Kidney (tissue), 14 donors: ENCODE results near the gene NCAPD2. TPM values are rescaled to one million over a fixed set of nuclear protein-coding genes. Genes with fewer than 3 reads are reported as not detected.

Experiments used
- DNase-seq, 5 donors: peaks; one replicate each; pipeline ENCODE4 v3.0.0-alpha.2; 2013 to 2020
- FAIRE-seq: peaks from 2 replicates; lab custom pipeline; 2012; peaks lifted over from hg19 to GRCh38; lab: Jason Lieb, UNC
- H3K27ac ChIP-seq, 2 donors: one replicate each; pipeline ENCODE4 v1.7.0; 2013; ENCODE audit warnings: low read depth in 2 of 2, low read length in 2 of 2, inconsistent platforms in 1 of 2
- H3K27me3 ChIP-seq: one replicate; pipeline ENCODE4 v1.7.1; 2013; ENCODE audit warnings: low read length, inconsistent platforms; ENCODE audit not compliant: control insufficient read depth, insufficient read depth
- H3K36me3 ChIP-seq, 3 donors: one replicate each; pipeline versions ENCODE4 v1.7.0 to v1.7.1; 2013; ENCODE audit warnings: low read length in 3 of 3, control low read depth in 1 of 3, inconsistent platforms in 1 of 3; ENCODE audit not compliant: insufficient read depth in 3 of 3, control insufficient read depth in 2 of 3
- H3K4me1 ChIP-seq, 3 donors: one replicate each; pipeline versions ENCODE4 v1.7.0 to v1.7.1; 2013; ENCODE audit warnings: low read length in 3 of 3, inconsistent platforms in 1 of 3, low read depth in 1 of 3; ENCODE audit not compliant: control insufficient read depth in 2 of 3, insufficient read depth in 2 of 3
- H3K4me3 ChIP-seq, 3 donors: one replicate each; pipeline versions ENCODE4 v1.7.0 to v1.8.1; 2013; ENCODE audit warnings: low read length in 3 of 3, control low read depth in 1 of 3, inconsistent platforms in 1 of 3
- H3K9ac ChIP-seq, 3 donors: one replicate each; pipeline versions ENCODE4 v1.7.0 to v1.7.1; 2013; ENCODE audit warnings: low read length in 3 of 3, control low read depth in 1 of 3, inconsistent platforms in 1 of 3
- H3K9me3 ChIP-seq, 3 donors: one replicate each; pipeline versions ENCODE4 v1.7.0 to v1.7.1; 2013; ENCODE audit warnings: low read length in 3 of 3, control low read depth in 1 of 3, inconsistent platforms in 1 of 3; ENCODE audit not compliant: control insufficient read depth in 2 of 3, insufficient read depth in 1 of 3
- intact Hi-C: fragments of 100-400 bp; cut with DNase I; formaldehyde crosslinking; loops from one replicate; pipeline ENCODE4 v1.11.1; 2022
- polyA plus RNA-seq: library from polyadenylated mRNA; stranded (reverse); fragments of 350-450 nt; fragmentation: Illumina TruSeq; extraction: RNeasy Lipid Tissue Mini Kit (QIAGEN cat#74804); gene quantifications from one replicate; pipeline ENCODE4 v1.2.3, GENCODE V29; 2014; ENCODE audit warnings: low read depth, low replicate concordance; ENCODE audit not compliant: insufficient read depth
- total RNA-seq: library from RNA; stranded (reverse); fragmentation: NEBNext Ultra II Directional; extraction: Animal tissue kit (Norgen Biotek cat#: 25700); gene quantifications from one replicate; pipeline ENCODE4 v1.2.1, GENCODE V29; 2021
- TF ChIP-seq, protein P1 (sequence below): IDR thresholded peaks from 3 replicates; pipeline ENCODE4 v1.5.1; 2012; ENCODE audit warnings: mild to moderate bottlenecking, moderate library complexity, borderline replicate concordance; ENCODE audit not compliant: insufficient read depth; ENCODE audit errors: extremely low read depth
- donor health status: control.
- donor health status: control.
- donor health status: control.
- donor health status: control.
- donor health status: control.
- donor health status: DM: yes; HTN: yes; CAD: no.
- donor health status: Normal renal cell carcinoma (clear cell type).

NCAPD2 gene
- total and polyA plus RNA-seq, 2 donors from 2014 or later: 4.5 to 23.4 TPM

DNA sequence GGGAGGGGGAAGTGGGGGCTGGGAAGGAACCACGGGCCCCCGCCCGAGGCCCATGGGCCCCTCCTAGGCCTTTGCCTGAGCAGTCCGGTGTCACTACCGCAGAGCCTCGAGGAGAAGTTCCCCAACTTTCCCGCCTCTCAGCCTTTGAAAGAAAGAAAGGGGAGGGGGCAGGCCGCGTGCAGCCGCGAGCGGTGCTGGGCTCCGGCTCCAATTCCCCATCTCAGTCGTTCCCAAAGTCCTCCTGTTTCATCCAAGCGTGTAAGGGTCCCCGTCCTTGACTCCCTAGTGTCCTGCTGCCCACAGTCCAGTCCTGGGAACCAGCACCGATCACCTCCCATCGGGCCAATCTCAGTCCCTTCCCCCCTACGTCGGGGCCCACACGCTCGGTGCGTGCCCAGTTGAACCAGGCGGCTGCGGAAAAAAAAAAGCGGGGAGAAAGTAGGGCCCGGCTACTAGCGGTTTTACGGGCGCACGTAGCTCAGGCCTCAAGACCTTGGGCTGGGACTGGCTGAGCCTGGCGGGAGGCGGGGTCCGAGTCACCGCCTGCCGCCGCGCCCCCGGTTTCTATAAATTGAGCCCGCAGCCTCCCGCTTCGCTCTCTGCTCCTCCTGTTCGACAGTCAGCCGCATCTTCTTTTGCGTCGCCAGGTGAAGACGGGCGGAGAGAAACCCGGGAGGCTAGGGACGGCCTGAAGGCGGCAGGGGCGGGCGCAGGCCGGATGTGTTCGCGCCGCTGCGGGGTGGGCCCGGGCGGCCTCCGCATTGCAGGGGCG, 40.2 kb downstream of the NCAPD2 start, which contains the start of gene GAPDH:
Gene GAPDH (plus strand): TSS at position 595 of the 772 bp plus-strand sequence. CDS start 316 bp downstream, outside the sequence.
- intact Hi-C loops: no loop called here
- Histone ChIP-seq H3K9me3 (no peaks in the 10 kb centered on the region), H3K9ac (peak within 1 kb of the TSS; percentile 63 to 96 (median 90)), H3K27me3 (no peaks in the 10 kb centered on the region), H3K4me3 (peak within 1 kb of the TSS; percentile 73 to 92 (median 88)), H3K4me1 (peaks cover 0 to 29% (median 17%) of the 10 kb centered on the region in 3 donors), H3K27ac (peak within 1 kb of the TSS; percentile 99), H3K36me3 (peaks cover 2 to 39% (median 23%) of the 10 kb centered on the region in 3 donors)
- DNase-seq (peak; percentile 96 to 99 (median 98)), FAIRE-seq (no peak)
- TF ChIP-seq, protein P1, sequence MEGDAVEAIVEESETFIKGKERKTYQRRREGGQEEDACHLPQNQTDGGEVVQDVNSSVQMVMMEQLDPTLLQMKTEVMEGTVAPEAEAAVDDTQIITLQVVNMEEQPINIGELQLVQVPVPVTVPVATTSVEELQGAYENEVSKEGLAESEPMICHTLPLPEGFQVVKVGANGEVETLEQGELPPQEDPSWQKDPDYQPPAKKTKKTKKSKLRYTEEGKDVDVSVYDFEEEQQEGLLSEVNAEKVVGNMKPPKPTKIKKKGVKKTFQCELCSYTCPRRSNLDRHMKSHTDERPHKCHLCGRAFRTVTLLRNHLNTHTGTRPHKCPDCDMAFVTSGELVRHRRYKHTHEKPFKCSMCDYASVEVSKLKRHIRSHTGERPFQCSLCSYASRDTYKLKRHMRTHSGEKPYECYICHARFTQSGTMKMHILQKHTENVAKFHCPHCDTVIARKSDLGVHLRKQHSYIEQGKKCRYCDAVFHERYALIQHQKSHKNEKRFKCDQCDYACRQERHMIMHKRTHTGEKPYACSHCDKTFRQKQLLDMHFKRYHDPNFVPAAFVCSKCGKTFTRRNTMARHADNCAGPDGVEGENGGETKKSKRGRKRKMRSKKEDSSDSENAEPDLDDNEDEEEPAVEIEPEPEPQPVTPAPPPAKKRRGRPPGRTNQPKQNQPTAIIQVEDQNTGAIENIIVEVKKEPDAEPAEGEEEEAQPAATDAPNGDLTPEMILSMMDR: peak; percentile 10

DNA sequence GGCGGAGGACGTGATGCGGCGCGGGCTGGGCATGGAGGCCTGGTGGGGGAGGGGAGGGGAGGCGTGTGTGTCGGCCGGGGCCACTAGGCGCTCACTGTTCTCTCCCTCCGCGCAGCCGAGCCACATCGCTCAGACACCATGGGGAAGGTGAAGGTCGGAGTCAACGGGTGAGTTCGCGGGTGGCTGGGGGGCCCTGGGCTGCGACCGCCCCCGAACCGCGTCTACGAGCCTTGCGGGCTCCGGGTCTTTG, 40.7 kb downstream of the NCAPD2 start:
- Histone ChIP-seq H3K4me3 (peak overlapping the region; percentile 73 to 92 (median 88)), H3K27me3 (no peaks in the 10 kb centered on the region), H3K27ac (peak overlapping the region; percentile 99), H3K9me3 (no peaks in the 10 kb centered on the region), H3K9ac (peak overlapping the region; percentile 63 to 96 (median 90)), H3K36me3 (peaks cover 2 to 39% (median 22%) of the 10 kb centered on the region in 3 donors), H3K4me1 (peaks cover 0 to 29% (median 17%) of the 10 kb centered on the region in 3 donors)
- TF ChIP-seq, protein P1: no peak
- FAIRE-seq (no peak), DNase-seq (no peak)
- intact Hi-C loops: no loop called here

DNA sequence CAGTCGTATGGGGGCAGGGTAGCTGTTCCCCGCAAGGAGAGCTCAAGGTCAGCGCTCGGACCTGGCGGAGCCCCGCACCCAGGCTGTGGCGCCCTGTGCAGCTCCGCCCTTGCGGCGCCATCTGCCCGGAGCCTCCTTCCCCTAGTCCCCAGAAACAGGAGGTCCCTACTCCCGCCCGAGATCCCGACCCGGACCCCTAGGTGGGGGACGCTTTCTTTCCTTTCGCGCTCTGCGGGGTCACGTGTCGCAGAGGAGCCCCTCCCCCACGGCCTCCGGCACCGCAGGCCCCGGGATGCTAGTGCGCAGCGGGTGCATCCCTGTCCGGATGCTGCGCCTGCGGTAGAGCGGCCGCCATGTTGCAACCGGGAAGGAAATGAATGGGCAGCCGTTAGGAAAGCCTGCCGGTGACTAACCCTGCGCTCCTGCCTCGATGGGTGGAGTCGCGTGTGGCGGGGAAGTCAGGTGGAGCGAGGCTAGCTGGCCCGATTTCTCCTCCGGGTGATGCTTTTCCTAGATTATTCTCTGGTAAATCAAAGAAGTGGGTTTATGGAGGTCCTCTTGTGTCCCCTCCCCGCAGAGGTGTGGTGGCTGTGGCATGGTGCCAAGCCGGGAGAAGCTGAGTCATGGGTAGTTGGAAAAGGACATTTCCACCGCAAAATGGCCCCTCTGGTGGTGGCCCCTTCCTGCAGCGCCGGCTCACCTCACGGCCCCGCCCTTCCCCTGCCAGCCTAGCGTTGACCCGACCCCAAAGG, 41.2 kb downstream of the NCAPD2 start:
- Histone ChIP-seq H3K4me3 (peak overlapping the region; percentile 73 to 92 (median 88)), H3K27ac (peak overlapping the region; percentile 99), H3K4me1 (peaks cover 0 to 33% (median 17%) of the 10 kb centered on the region in 3 donors), H3K36me3 (peaks cover 2 to 40% (median 19%) of the 10 kb centered on the region in 3 donors), H3K9me3 (no peaks in the 10 kb centered on the region), H3K27me3 (no peaks in the 10 kb centered on the region), H3K9ac (peak overlapping the region; percentile 63 to 96 (median 90))
- FAIRE-seq (no peak), DNase-seq (peak; percentile 70 to 93 (median 79))
- intact Hi-C loops: no loop called here
- TF ChIP-seq, protein P1: no peak
